K562 (cell line): ENCODE data around the gene FBP2. TPM values are rescaled to one million over a fixed set of nuclear protein-coding genes. Genes with fewer than 3 reads are reported as not detected.

Experiments
- BCOR ChIP-seq: fragments of 450-650 bp; IDR thresholded peaks from 2 replicates; pipeline ENCODE4 v1.6.1; 2016
- CLOCK ChIP-seq: fragments of 250-450 bp; sonication (Bioruptor Pico); IDR thresholded peaks from 2 replicates; pipeline ENCODE4 v1.4.0; 2020; ENCODE audit warnings: mild to moderate bottlenecking, moderate library complexity, borderline replicate concordance
- MEF2A ChIP-seq: IDR thresholded peaks from 2 replicates; pipeline ENCODE4 v1.6.1; 2011; ENCODE audit warnings: low read depth, mild to moderate bottlenecking, low read length, moderate library complexity; ENCODE audit not compliant: control insufficient read depth
- NCOR1 ChIP-seq: fragments of 450-650 bp; IDR thresholded peaks from 2 replicates; pipeline ENCODE4 v1.6.1; 2016; ENCODE audit warnings: mild to moderate bottlenecking, moderate library complexity
- POLR2A ChIP-seq: fragments of 450-650 bp; conservative IDR thresholded peaks from 2 replicates; pipeline ENCODE4 v1.6.1; 2016
- POLR3A ChIP-seq: IDR thresholded peaks from 2 replicates; pipeline ENCODE4 v1.6.1; 2011; ENCODE audit warnings: borderline replicate concordance, mild to moderate bottlenecking, moderate library complexity; ENCODE audit not compliant: insufficient read length, insufficient read depth; ENCODE audit errors: extremely low read depth
- PTBP1 ChIP-seq: fragments of 200-400 bp; formaldehyde crosslinking; IDR thresholded peaks from 2 replicates; pipeline ENCODE4 v1.6.1; 2017; ENCODE audit warnings: low read depth, low read length
- REST ChIP-seq, 2 experiments: fragments of 450-650 bp; formaldehyde crosslinking in 1 of 2; IDR thresholded peaks; 2 replicates each; pipeline versions ENCODE4 v1.4.0 to v1.6.1; 2014 to 2020; ENCODE audit warnings: mild to moderate bottlenecking in 2 of 2, borderline replicate concordance in 1 of 2, low read depth in 1 of 2
- TFAP4 ChIP-seq: sonication (generic); formaldehyde crosslinking; IDR thresholded peaks from 2 replicates; pipeline ENCODE4 v1.8.0; 2022; ENCODE audit warnings: missing genetic modification reagents, mild to moderate bottlenecking, moderate library complexity, borderline replicate concordance
- ZNF140 ChIP-seq: fragments of 250-450 bp; sonication (Bioruptor Pico); IDR thresholded peaks from 2 replicates; pipeline ENCODE4 v1.8.0; 2021; ENCODE audit warnings: moderate library complexity, mild to moderate bottlenecking, inconsistent platforms
- ZNF23 ChIP-seq: fragments of 250-450 bp; sonication (Bioruptor Pico); IDR thresholded peaks from 2 replicates; pipeline ENCODE4 v1.4.0; 2020; ENCODE audit warnings: mild to moderate bottlenecking
- ZNF280B ChIP-seq: fragments of 250-450 bp; sonication (Bioruptor Pico); IDR thresholded peaks from 2 replicates; pipeline ENCODE4 v1.5.1; 2021; ENCODE audit warnings: mild to moderate bottlenecking
- ZNF431 ChIP-seq: sonication (generic); formaldehyde crosslinking; IDR thresholded peaks from 2 replicates; pipeline ENCODE4 v1.8.0; 2022; ENCODE audit warnings: mild to moderate bottlenecking, missing genetic modification reagents
- ZNF695 ChIP-seq: fragments of 450-650 bp; formaldehyde crosslinking; IDR thresholded peaks from 2 replicates; pipeline ENCODE4 v1.4.0; 2020; ENCODE audit warnings: mild to moderate bottlenecking, moderate library complexity
- polyA plus RNA-seq, 8 experiments: library from polyadenylated mRNA; depleted of rRNA in 4 of 8; stranded (reverse) in 5 of 8; unstranded in 3 of 8; fragments of >200 nt; fragmentation: Nextera tagmentation in 2 of 8; fragmentation: Illumina TruSeq in 1 of 8; extraction: Ambion mirVana in 2 of 8; extraction: Trizol in 1 of 8; gene quantifications; 2 replicates each; pipeline versions ENCODE4 v1.2.1 to v1.2.3, GENCODE V29; 2011 to 2014; ENCODE audit warnings: inconsistent platforms in 1 of 8, missing spikeins in 1 of 8
- total RNA-seq, 7 experiments: library from RNA; depleted of rRNA in 6 of 7; stranded (reverse); fragments of >200 nt in 6 of 7; fragmentation: Illumina TruSeq in 2 of 7; extraction: Trizol in 2 of 7; gene quantifications; 2 replicates each; pipeline versions ENCODE4 v1.2.1 to v1.2.3, GENCODE V29; 2011 to 2021; ENCODE audit warnings: low replicate concordance in 1 of 7

FBP2 gene
- total and polyA plus RNA-seq, 9 of the 15 experiments (the other 6 are each of a cell fraction or from before 2014, with no cell fraction given): 0.06 TPM; not detected in 7

- TF ChIP-seq REST (IDR thresholded peaks at IDR 0.05; ENCODE audit: borderline replicate concordance): peak; percentile 73; the same call in 1 of the 2 replicates
- no peak for TF ChIP-seq REST (CRISPR knock-in tag; IDR thresholded peaks at IDR 0.05; ENCODE audit: low read depth)
- TF ChIP-seq BCOR: no peak
- no peak for TF ChIP-seq CLOCK (CRISPR knock-in tag)
- peak; percentile 37; the same call in 1 of the 2 replicates for TF ChIP-seq TFAP4 (CRISPR knock-in tag)
- no peak for TF ChIP-seq ZNF431 (CRISPR knock-in tag)
- no peak for TF ChIP-seq ZNF695 (CRISPR knock-in tag)
- no peak for TF ChIP-seq ZNF140 (CRISPR knock-in tag)
- no peak for TF ChIP-seq POLR2A
- TF ChIP-seq MEF2A: no peak
- no peak for TF ChIP-seq ZNF23 (CRISPR knock-in tag)
- no peak for TF ChIP-seq PTBP1
- no peak for TF ChIP-seq NCOR1
- TF ChIP-seq POLR3A: no peak
- TF ChIP-seq ZNF280B (CRISPR knock-in tag): no peak
Measured at GRCh38 chr9:94603259-94604160, 9.9 kb upstream of the FBP2 start (continued).
